Hematopoietic multipotent progenitor cell treated with erythropoietin and hydrocortisone succinate and interleukin-3 and kit ligand, for 8 days (in vitro differentiated cells): ENCODE results near the gene C2orf74.
"Not testable (repeated sequence)": the region's sequence is repeated elsewhere in the genome, so short reads cannot be mapped to it uniquely, and the experiment has no call there.

Source experiments
- DNase-seq: peaks from one replicate; pipeline ENCODE4 v3.0.0-alpha.2; 2015

The C2orf74 gene

GRCh38 chr2:61175036-61175435 is 13.0 kb downstream of the C2orf74 start:
- DNase-seq: no peak

- DNase-seq: peak; percentile 91
Observed at GRCh38 chr2:61176755-61177726, 15.1 kb downstream of the C2orf74 start.

DNA sequence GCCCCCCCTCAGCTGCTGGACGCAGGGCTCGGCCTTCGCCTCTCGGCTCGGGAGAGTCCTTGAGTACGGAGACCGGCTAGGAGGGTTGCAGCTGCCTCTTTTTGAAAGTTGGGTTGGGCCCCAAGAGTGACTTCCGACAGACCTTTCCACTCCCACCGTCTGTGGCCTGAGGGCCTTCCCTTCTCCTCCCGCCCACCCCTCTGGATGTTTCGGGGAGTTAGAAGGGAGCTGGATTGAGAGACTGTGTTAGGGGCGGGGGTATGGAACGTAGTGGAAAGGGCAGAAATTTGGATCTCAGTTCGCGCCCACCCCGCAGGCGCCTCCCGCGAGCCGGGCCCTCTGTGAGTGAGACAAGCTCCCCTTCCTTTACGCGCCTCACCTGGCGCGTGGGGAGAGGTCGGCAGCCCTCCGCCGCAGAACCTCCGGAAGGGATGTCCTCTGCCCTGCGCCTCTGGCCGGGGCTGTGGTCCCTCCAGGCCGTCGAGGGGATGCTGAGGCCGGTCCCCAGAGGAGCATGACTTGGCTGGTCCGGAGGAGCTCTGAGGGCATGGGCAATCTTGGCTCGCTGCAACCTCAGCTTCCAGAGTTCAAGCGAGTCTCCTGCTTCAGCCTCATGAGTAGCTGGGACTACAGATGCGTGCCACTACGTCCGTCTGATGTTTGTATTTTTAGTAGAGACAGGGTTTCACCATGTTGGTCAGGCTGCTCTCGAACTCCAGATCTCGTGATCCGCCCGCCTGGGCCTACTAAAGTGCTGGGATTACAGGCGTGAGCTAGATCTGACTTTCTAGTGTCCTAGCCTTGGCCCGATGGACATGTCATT is 15.9 kb downstream of the C2orf74 start:
- peak; percentile 43 for DNase-seq

GRCh38 chr2:61178603-61179545 is 16.9 kb downstream of the C2orf74 start:
- DNase-seq: peak; percentile 28

DNA sequence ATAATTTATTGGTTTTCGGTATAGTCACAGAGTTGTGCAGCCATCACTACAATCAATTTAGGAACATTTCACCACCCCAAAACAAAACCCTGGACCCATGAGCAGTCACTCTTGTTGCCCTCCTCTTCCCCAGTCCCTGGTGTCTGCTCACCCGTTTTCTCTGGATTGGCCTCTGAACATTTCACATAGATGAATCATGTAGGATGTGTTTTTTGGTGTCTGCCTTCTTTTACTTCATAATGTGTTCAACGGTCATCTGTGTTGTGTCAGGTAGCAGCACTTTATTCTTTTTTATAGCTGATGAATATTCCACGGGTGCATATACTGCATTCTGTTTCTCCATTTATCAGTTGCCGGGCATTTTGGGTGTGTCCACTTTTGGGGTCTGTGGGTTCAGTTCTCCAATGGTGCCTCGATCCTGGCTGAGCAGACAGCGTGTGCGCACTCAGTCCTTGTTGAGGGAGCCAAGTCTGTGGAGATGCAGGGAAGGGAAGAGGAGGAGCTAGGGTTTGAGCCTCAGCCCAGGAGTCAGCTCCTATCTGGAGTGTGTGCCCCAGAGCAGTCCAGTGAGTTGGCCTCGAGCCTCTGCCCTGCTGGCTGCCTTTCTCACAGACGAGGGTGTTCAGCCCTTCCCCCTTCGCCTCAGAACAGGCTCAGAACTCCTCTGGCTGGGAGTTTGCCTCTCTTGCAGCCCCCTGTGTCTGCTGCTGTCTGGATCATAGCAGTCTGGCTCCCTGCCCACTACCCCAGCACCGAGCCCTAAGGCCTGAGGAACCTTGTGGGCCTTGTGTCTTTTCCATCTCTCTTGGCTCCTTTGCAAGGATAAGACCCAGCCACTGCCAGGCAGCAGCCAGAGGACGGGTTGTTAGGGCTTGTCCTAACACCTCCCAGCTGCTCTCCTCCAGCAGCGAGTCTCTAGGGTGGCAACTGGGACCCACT is 18.0 kb downstream of the C2orf74 start:
- DNase-seq: peak; percentile 92

DNA sequence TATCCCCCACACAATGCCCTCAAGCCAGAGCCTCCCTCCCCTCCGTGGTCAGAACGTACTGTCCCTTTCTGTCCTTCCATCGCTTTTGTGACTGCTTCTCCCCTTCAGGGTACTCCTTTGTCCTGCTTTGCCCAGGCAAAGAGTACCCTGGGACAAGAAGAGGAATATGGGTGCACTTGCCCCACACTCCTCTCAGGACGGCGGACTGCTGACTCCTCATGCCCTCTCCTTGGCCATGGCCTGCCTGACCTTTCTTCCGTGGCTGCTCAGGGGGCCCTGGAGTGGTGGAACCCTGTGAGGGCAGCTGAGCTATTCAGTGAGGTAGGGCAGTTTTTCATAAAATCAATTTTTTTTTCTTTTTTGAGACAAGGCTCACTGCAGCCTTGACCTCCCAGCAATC is 18.7 kb downstream of the C2orf74 start:
- DNase-seq: no peak

DNA sequence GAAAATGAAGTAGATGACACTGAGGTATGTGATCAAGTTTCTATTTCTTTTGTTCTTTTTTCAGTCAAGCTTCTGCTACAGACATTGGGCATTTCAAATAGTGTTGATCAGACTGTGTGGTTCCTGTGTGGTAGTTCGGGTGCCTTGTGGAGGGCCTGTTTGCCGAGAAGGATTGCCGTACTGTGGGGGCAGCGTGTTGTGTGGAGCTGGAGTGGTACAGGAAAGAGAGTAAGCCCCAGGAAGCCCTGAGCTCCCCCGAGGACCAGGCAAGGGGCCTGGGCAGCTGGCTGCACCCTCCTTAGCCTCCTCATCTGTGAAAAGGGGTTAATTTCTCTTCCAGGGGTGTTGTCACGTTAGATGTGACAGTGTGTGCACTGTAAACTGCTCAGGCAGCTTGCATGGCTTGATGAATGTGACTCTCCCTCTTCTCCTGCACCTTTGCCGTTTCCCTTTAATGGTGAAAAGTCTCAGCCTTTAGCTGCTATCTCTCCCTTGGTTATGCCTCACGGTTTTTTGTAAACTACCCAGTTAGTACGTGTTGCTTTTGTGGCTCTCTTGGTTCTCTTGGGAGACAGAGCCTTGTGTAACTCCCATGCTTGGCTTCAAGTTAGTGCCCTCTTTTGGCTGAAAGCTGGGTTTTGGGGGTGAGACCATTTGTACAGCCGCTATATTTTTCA is 19.5 kb downstream of the C2orf74 start:
- no peak for DNase-seq

GRCh38 chr2:61182059-61182383 is 20.0 kb downstream of the C2orf74 start:
- DNase-seq: no peak

- DNase-seq: no peak
Observed at GRCh38 chr2:61183795-61184194, 21.8 kb downstream of the C2orf74 start.

- no peak for DNase-seq
Observed at GRCh38 chr2:61184263-61184662, 22.3 kb downstream of the C2orf74 start.

GRCh38 chr2:61185231-61185728 is 23.3 kb downstream of the C2orf74 start:
- DNase-seq: no peak

DNA sequence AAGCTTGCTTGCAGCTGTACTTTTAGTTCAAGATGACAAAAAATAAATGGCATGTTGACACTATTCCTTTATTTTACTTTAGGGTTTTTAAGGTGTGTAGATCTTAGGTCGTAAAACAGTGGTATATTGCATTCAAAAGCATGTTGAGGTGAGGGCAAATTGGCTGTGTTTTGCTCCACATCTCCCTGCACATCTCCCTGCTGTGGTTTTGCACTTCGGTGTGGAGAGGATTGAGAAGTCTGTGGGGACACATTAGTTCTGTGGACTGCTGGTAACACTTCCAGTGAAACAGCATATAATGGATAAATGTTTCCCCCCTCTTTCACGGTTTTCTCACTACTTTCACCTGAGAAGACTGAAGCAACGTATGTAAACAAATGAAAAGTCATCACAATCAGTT is 25.1 kb downstream of the C2orf74 start:
- no peak for DNase-seq

DNA sequence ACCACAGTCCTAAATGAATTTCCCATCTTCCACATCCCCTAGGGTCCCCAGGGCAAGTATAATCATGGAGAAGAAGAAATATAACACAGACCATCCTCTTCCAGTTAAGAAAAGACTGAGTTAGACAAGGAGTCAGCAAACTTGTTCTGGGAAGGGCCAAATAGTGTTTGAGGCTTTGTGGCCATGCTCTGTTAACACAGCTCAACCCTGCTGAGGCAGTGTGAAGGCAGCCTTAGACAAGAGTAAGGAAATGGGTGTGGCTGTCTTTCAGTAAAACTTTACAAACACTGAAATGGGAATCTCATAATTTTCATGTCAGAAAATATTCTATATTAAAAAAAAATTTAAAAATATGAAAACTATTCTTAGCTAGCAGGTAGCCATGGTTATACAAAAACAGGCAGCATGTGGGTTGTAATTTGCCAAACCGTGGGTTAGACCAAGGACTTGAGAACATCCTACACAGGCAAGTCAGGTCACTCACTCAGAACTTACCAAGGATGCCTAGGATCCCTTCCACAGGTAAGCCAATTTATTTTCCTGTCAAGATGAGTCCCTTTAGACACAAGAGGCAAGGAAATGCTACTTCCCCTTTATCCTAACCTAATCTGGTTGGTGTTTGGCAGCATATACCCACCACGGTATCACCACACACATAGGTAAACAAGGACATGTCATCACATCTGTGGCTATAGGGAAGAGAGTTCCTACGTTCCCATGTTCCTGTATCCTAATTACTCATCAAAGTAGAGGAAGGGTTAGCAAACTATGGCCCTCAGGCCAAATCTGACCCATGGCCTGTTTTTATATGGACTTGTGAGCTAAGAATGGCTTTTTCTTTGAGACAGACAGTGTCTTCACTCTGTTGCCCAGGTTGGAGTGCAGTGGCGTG is 31.9 kb downstream of the C2orf74 start:
- peak; percentile 20 for DNase-seq

- DNase-seq: not testable (repeated sequence)
Observed at GRCh38 chr2:61194646-61195045, 32.7 kb downstream of the C2orf74 start.

DNA sequence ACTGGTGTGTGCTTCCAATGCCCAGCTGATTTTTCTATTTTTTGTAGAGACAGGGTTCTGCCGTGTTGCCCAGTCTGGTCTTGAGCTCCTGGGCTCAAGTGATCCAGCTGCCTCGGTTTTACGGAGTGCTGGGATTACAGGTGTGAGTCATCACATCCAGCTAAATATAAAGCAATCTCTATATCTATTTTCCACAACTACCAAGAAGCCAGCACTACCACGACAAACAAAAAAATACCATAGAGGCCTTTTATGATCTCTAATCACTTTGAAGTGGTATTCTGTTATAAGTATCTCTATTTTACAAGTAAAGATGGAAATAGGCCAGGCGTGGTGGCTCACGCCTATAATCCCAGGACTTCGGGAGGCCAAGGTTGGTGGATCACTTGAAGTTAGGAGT is 34.7 kb downstream of the C2orf74 start:
- no peak for DNase-seq

DNA sequence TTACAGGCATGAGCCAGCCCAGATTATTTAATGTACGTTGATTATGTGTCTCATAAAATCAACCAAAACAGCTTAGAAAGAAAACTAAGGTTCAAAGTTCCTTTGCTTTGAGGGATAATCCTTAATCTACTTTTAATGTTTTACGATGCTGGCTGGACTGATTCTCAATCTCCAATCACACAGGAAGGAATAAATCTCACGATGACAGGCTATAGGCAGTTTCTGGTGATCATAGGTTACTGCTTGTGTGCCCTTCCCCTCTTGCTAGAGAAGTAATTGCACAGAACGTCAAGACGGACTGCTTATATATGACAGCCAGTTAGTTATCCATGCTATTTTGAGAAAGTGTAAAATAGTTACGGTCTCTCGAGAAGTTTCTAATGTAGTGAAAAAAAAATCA is 43.1 kb downstream of the C2orf74 start:
- DNase-seq: no peak

DNA sequence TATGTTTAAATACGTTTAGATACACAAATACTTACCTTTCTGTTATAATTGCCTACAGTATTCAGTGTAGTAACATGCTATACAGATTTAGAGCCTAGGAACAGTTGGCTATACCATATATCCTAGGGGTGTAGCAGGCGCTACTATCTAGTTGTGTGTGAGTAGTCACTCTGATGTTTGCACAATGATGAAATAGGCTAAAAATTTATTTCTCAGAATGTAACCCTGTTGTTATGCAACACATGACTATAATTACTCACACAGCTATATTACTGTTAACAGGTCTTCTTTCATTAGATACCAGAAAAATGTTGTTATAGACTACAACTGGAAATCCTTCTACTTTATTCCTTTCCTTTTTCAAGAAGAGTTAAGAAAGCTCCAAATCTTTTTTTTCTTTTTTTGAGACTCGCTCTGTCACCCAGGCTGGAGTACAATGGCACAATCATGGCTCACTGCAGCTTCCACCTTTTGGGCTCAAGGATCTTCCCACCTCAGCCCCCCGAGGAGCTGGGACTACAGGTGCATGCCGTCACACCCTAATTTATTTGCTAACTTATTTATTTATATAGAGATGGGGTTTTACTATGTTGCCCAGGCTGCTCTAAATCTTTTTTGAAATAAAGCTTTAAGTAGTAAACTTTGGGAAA is 48.5 kb downstream of the C2orf74 start:
- no peak for DNase-seq

- no peak for DNase-seq
Observed at GRCh38 chr2:61214171-61214570, 52.2 kb downstream of the C2orf74 start.
